ENCODE data around the gene CREB3L4.

GRCh38 chr1:153953859-153954365, 13.8 kb upstream of the CREB3L4 start:
- TF ChIP-seq CTCF (IDR thresholded peaks at IDR 0.05) (no peak), POLR2A (IDR thresholded peaks at IDR 0.05) (no peak), POLR2AphosphoS5 (IDR thresholded peaks at IDR 0.05) (no peak), EP300 (IDR thresholded peaks at IDR 0.05) (no peak)
